ENCODE results near the gene SPATA13.
A peak's percentile ranks its signal among the peaks of the same experiment; 100 is the strongest.

The SPATA13 gene

DNA sequence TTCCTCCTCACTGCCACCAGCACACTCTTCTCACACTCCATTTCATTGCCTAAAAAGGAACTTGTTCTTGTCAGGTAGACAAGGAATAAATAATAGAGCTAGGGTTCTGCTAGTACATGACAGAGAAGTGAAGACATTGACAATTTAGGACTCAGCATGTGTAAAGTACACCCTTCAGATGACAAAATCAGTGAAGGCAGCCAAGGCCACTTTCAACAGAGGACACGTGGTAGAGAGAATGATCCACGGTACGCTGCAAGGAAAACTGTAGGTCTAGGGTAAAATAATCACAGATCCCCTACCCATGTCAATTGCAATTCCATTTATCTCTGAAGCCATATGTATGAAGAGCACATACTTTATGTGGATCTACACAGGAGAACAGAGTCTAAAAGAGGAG is 7.2 kb upstream of the SPATA13 start:
- no peak for DNase-seq
- H3K27ac ChIP-seq, result no peak overlapping the region
- H3K36me3 ChIP-seq (replicated peaks), result no peaks in the 10 kb centered on the region
- TF ChIP-seq, protein P1, sequence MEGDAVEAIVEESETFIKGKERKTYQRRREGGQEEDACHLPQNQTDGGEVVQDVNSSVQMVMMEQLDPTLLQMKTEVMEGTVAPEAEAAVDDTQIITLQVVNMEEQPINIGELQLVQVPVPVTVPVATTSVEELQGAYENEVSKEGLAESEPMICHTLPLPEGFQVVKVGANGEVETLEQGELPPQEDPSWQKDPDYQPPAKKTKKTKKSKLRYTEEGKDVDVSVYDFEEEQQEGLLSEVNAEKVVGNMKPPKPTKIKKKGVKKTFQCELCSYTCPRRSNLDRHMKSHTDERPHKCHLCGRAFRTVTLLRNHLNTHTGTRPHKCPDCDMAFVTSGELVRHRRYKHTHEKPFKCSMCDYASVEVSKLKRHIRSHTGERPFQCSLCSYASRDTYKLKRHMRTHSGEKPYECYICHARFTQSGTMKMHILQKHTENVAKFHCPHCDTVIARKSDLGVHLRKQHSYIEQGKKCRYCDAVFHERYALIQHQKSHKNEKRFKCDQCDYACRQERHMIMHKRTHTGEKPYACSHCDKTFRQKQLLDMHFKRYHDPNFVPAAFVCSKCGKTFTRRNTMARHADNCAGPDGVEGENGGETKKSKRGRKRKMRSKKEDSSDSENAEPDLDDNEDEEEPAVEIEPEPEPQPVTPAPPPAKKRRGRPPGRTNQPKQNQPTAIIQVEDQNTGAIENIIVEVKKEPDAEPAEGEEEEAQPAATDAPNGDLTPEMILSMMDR (IDR thresholded peaks at IDR 0.05; ENCODE audit: low read depth, low read length, missing control alignments), result no peak
- no peaks in the 10 kb centered on the region for H3K27me3 ChIP-seq (replicated peaks)
- H3K4me3 ChIP-seq (ENCODE audit: low read depth, low read length), result no peak overlapping the region
- in situ Hi-C loops (cut with HindIII; ENCODE audit: low pct_ligation_motif_present, low sequenced_read_pairs), result no loop called here

DNA sequence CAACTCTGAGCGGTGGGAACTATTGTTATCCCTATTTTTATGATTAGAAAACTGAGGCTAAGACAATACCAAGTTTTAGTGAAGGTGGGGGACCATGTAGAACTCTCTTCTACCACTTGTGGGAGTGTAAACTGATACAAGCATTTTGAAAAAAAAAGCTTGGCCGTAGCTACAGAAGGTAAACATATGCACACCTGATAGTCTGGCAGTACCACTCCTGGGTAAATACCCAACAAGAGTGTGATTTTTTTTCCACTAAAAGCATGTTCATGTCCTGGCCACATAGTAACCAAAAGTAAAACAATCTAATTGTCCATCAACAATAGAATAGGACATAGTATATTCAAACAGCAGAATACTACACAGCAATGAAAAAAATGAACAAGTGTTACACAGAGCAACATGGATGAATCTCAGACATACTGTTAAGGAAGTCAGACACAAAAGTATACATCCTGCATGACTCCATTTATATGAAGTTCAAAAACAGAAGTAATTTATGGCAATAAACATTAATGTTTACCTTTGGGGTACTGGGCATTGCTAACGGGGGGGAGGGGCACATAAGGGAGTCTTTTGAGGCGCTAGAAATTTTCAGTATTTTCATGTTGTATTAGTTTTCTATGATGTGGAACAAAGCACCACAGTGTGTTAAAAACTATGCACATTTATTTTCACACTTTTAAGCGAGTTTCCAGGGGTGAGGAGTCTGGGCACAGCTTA is 6.4 kb upstream of the SPATA13 start:
- Histone ChIP-seq H3K4me3 (ENCODE audit: low read depth, low read length) (no peak overlapping the region), H3K27ac (no peak overlapping the region), H3K36me3 (replicated peaks) (no peaks in the 10 kb centered on the region), H3K27me3 (replicated peaks) (no peaks in the 10 kb centered on the region)
- TF ChIP-seq, protein P1 (IDR thresholded peaks at IDR 0.05; ENCODE audit: low read depth, low read length, missing control alignments), result no peak
- DNase-seq, result no peak
- in situ Hi-C loops (cut with HindIII; ENCODE audit: low pct_ligation_motif_present, low sequenced_read_pairs), result no loop called here

DNA sequence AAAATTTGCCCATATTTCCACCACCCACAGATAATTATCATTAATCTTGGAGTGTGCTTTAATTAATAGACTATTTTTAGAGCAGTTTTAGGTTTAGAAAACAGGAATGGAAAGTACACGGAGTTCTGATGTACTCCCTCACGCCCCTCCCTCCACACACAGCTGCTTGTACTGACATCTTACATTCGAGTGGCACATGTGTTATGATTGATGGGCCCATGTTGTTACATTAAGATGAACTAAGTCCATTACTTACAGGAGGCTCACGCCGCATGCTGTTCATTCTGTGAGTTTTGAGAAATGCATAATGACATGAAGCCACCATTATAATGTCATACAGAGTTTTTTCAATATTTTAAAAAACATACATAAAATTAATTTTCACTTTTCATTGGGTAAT is 1.2 kb upstream of the SPATA13 start:
- TF ChIP-seq, protein P1 (IDR thresholded peaks at IDR 0.05; ENCODE audit: low read depth, low read length, missing control alignments), result no peak
- DNase-seq, result no peak
- in situ Hi-C loops (cut with HindIII; ENCODE audit: low pct_ligation_motif_present, low sequenced_read_pairs), result no loop called here
- H3K4me3 ChIP-seq (ENCODE audit: low read depth, low read length), result no peak overlapping the region
- no peak overlapping the region for H3K27ac ChIP-seq
- no peaks in the 10 kb centered on the region for H3K36me3 ChIP-seq (replicated peaks)
- H3K27me3 ChIP-seq (replicated peaks), result no peaks in the 10 kb centered on the region

DNA sequence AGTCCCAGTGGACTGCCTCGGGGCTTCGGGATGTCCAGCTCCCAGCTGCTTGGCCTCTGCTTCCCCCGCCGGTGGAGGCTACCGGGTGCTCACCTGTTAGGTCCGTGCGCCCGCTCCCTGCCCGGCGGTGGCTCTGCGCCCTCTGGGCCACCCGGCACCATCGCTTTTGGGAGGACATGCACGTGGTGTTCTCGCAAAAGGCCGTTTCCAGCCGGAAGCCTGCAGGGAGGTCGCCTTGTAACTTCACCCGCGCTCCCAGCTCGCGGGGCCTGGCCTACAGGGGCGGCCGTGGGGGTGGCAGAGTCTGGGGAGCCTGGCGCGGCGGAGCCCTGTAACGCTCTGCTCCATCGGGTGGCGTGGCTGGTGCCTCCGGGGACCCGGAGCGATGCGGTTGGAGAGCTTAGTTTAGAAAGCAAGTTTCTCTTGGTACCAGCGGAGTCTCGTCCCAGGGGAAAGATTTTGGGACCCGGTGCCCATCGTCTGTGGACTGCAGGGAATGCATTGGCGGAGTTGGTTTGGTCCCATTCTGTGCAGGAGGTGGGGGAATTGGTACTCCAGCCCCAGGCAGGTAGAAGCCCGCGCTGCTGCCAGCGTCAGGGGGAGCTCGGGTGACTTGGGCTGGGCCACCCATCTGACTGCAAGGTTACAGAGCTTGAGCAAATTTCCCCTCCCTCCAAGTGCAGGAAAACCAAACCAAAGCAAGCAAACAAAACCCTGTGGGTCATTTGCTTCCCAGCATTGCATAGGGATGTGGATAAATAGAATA is 673 bp downstream of the SPATA13 start:
- in situ Hi-C loops (cut with HindIII; ENCODE audit: low pct_ligation_motif_present, low sequenced_read_pairs), result no loop called here
- H3K27ac ChIP-seq, result no peak overlapping the region
- TF ChIP-seq, protein P1 (IDR thresholded peaks at IDR 0.05; ENCODE audit: low read depth, low read length, missing control alignments), result no peak
- DNase-seq, result no peak
- H3K27me3 ChIP-seq (replicated peaks), result no peaks in the 10 kb centered on the region
- H3K4me3 ChIP-seq (ENCODE audit: low read depth, low read length), result peak overlapping the region; percentile 72
- H3K36me3 ChIP-seq (replicated peaks), result no peaks in the 10 kb centered on the region

DNA sequence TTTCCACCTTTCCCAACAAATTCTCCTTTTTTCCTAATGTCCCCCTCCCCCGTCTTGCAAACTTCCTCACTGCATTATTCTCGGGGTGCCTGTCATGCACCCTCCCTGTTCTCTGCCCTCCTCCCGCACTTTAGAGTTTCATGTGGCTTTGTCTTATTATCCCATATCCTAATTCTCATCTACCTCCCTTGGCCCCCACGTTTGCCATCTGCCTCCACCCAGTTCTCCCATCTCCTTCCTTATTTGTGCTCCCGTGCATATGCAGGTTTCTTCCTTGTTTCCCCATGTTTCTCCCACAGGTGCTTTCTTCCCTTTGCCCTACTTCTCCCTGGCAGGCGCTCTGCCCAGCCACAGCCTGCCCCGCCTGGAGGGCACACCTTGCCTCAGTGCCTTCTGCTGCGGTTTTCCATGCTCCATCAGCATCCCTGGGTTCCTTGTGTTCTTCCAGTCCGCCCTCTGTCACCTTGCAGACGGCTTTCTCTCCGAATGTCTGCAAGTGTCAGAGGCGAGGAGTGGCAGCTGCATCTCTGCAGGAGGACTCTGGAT is 1.5 kb downstream of the SPATA13 start:
- DNase-seq, result no peak
- in situ Hi-C loops (cut with HindIII; ENCODE audit: low pct_ligation_motif_present, low sequenced_read_pairs), result no loop called here
- TF ChIP-seq, protein P1 (IDR thresholded peaks at IDR 0.05; ENCODE audit: low read depth, low read length, missing control alignments), result no peak

More for the DNA sequence above, 1.5 kb downstream of the SPATA13 start:
- no peaks in the 10 kb centered on the region for H3K36me3 ChIP-seq (replicated peaks)
- peak overlapping the region; percentile 6 for H3K4me3 ChIP-seq (ENCODE audit: low read depth, low read length)
- H3K27me3 ChIP-seq (replicated peaks), result no peaks in the 10 kb centered on the region
- no peak overlapping the region for H3K27ac ChIP-seq
